ENCODE data around the gene SLC47A1.

The SLC47A1 gene

GRCh38 chr17:19610311-19610710, 76.7 kb downstream of the SLC47A1 start:
- no peak for DNase-seq (ENCODE audit: low read depth)

GRCh38 chr17:19610879-19611278, 77.2 kb downstream of the SLC47A1 start:
- no peak for DNase-seq (ENCODE audit: low read depth)

- DNase-seq (ENCODE audit: low read depth), result no peak
Observed at GRCh38 chr17:19613979-19614378, 80.3 kb downstream of the SLC47A1 start.

GRCh38 chr17:19614900-19615299, 81.2 kb downstream of the SLC47A1 start:
- no peak for DNase-seq (ENCODE audit: low read depth)

GRCh38 chr17:19618015-19618414, 84.4 kb downstream of the SLC47A1 start:
- DNase-seq (ENCODE audit: low read depth), result no peak

- DNase-seq (ENCODE audit: low read depth), result no peak
Observed at GRCh38 chr17:19619705-19620325, 86.2 kb downstream of the SLC47A1 start.

GRCh38 chr17:19621697-19622096, 88.0 kb downstream of the SLC47A1 start:
- no peak for DNase-seq (ENCODE audit: low read depth)

- DNase-seq (ENCODE audit: low read depth), result no peak
Observed at GRCh38 chr17:19626079-19626478, 92.4 kb downstream of the SLC47A1 start.

Measured in activated T-cell treated with anti-CD3 and anti-CD28 coated beads for 48 hours (primary cell).